Measurements from ENCODE around the gene C12orf76.
"Not testable (repeated sequence)": the region's sequence is repeated elsewhere in the genome, so short reads cannot be mapped to it uniquely, and the experiment has no call there.

The C12orf76 gene

DNA sequence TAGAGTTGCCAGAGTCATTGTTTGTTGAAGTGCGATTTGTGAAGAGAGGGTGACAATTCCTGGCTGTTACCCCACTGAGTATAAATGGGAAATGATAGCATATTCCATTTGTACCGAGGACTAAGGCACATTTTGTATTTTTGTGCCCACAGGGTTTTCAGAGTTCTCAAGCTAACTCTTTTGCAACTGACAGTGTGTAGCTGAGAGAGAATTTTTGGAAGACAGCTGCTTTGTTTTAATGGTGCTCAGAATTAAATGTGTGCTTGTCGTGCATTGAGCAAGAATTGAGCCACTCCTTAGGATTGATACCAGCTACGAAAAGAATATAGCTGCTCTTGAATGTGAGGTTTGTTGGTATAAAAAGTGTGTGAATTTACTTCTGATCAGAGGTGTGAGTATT lies 27.4 kb downstream of the C12orf76 start:
- no peak for DNase-seq

DNA sequence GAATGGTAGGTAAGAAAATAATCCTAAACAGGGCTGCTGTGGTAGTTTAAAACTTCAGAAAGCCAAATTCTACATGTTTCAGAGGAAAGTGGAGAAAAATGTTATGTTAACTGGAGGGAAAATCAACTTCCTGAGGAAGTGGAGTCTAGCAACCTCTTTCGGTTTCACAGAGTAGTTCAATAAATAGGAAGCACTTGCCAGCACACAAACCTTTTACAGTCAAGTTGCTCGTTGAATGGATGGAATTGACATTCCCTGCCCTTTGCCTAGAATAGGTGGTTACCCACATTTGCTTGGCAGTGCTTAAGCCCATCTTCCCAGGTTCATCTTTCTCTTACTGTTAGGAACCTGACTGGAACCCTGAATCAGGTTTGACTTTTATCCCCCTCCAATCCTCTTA lies 33.2 kb downstream of the C12orf76 start:
- no peak for DNase-seq

DNA sequence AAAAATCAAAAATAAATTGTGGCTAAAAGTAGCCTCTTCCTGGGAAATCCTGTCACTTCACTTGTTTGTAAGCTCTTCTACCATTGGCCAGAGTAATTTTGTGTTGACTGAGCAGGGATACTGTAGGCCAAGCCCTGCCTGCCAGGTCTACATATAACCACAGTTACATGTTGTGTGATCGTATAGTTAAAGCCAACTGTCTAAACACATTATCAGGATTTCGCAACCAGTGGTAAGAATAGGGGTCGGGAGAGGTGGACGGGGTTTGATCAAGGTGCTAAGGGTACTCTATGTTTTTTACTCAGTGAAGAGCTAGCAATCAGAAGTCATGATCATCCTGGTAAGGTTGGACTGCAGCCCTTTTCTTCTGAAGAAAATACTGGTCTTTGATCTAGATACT lies 35.7 kb downstream of the C12orf76 start:
- no peak for DNase-seq

GRCh38 chr12:110012137-110012536 lies 36.2 kb downstream of the C12orf76 start:
- DNase-seq, result no peak

GRCh38 chr12:110010853-110011723 lies 37.2 kb downstream of the C12orf76 start:
- DNase-seq, result no peak

DNA sequence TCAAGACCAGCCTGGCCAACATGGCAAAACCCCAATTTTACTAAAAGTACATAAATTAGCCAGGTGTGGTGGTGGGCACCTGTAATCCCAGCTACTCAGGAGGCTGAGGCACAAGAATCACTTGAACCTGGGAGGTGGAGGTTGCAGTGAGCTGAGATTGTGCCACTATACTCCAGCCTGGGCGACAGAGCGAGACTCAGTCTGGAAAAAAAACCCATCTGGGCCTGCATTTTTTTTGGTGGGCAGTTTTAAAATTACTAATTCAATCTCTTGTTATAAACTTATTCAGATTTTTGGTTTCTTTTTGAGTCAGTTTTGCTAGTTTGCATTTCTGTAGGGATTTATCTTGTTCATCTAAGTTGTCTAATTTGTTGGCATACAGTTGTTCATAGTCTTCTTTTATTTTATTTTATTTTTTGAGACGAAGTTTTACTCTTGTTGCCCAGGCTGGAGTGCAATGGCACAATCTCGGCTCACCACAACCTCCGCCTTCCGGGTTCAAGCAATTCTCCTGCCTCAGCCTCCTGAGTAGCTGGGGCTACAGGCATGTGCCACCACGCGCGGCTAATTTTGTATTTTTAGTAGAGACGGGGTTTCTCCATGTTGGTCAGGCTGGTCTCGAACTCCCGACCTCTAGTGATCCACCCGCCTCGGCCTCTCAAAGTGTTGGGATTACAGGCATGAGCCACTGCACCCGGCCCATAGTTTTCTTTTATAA lies 39.5 kb downstream of the C12orf76 start:
- not testable (repeated sequence) for DNase-seq

- DNase-seq, result no peak
Measured at GRCh38 chr12:110007881-110008280, 40.4 kb downstream of the C12orf76 start.

GRCh38 chr12:110006115-110006514 lies 42.2 kb downstream of the C12orf76 start:
- no peak for DNase-seq

DNA sequence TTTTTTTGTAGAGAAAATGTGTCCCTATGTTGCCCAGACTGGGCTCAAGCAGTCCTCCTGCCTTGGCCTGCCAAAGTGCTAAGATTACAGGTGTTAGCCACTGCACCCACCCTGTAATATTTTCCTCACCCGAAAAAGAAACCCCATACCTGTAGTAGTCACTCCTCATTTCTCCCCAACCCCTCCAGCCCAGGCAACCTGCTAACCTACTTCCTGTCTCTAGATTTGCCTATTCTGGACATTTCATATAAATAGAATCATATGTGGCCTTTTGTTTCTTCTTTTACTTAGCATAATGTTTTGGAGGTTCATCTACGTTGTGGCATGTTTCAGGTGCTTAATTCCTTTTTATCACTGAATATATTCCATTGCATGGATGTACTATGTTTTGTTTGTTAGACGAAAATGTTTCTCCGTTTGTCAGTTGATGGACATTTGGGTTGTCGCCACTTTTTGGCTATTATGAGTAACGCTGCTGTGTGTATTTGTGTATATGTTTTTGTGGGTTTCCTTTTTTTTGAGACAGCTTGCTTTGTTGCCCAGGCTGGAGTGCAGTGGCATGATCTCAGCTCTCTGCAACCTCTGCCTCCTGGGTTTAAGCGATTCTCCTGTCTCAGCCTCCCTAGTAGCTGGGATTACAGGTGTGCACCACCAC lies 42.9 kb downstream of the C12orf76 start:
- DNase-seq, result no peak

DNA sequence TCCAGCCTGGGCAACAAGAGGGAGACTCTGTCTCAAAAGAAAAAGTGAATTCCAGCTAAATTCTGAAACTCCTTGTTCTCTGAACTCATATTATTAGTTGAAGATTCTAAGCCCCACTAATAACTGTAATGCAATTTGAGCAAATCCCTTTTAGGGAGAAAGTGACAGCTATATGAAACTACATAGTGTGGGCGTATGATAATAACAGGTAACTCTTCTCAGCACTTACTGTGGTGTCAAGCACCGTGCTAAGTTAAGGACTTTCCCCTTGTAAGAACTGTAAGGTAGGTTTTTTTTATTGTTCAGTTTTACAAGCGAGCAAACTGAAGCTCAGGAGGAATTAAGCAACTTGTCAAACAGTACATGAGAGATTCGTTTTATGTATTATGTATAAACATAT lies 43.7 kb downstream of the C12orf76 start:
- no peak for DNase-seq

DNA sequence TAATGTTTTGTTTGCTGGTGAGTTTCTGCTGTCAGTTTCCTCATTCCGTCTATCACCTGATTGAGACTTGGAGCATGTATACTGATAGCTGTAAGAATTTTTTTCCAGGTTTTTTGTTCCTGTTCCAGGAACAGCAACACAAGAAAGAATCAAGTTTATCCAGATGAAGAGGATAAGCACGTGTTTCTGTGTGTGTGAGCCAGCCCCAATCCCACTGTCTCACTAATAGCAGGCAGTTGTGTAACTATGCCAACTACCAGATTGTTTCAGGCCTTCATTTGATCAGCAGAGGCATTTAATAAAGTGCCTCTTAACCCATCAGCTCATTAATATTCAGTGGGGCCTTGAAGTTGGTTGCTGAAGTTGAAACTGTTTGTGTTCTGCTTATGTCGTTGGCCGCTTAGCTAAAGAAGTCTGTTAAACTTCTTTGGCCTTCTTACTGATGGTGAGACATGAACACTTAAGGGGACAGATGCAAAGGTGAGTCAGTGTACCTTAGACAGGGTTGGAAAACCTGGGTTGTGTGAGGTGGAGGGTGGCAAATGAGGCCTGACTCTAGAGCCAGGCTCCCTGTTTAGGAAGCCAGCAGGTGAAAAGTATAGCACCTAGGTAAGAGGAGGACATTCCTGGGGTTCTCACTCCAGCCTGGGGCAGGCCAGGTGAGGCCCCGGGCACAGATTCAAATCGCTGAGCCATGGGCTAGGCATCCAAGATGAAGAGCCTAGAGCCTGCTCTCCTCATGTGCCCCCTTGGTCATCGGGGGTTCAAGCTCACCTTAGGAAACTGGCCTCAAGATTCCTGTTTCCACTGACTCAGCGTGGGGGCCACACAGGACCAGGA lies 45.4 kb downstream of the C12orf76 start:
- DNase-seq, result no peak

DNA sequence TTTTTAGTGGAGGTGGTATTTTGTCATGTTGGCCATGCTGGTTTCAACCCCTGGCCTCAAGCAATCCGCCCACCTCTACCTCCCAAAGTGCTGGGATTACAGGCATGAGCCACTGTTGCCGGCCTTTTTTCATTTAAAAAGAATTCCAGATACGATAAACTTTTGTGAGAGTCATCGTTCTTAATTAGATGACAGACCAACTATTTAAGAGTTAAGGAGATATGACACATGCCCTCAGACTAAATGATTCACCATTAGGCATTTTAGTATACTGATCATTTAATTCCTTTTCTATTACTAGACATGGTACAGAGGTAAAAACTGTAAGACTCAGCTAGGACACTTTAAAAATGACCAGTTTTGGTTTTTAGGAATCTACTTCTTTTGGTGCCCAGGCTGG lies 46.7 kb downstream of the C12orf76 start:
- DNase-seq, result no peak

- DNase-seq, result peak; percentile 60
Measured at GRCh38 chr12:109999983-110000505, 48.3 kb downstream of the C12orf76 start.

DNA sequence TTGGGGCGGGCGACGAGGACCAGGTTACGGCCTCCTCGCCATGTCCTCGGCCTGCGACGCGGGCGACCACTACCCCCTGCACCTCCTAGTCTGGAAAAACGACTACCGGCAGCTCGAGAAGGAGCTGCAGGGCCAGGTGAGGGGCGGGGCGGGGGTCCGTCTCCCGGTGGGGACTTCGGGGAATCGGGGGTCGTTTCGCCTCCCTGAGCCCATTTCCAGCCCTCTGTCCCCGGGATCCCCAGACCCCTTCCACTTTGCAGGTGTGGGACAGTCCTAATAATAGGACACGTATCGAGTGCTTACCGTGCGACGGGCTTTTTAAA lies 48.7 kb downstream of the C12orf76 start:
- no peak for DNase-seq

GRCh38 chr12:109998904-109999648 lies 49.2 kb downstream of the C12orf76 start, which contains the start of gene ANKRD13A:
TSS of gene ANKRD13A (plus strand) at chr12:109999430. CDS start at chr12:109999689, 259 bp downstream.
- DNase-seq, result peak; percentile 98

- peak; percentile 42 for DNase-seq
Measured at GRCh38 chr12:109998241-109998903, 50.0 kb downstream of the C12orf76 start.

DNA sequence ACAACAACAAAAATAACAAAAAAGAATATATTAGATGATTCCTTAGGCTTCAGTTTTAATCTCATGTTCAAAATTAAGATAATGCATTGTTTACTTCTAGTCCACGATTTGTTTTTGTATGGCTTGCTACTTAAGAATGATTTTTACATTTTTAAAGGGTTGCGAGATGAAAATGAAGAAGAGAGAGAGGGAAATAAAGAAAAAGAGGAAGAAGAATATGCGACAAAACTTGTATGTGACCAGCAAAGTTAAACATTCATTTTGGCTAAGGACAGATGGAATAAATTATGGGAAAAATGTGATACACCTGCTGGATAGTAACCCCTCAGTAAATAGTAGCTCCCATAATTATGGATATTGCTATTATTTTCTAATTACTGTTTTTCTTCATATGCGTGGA lies 50.9 kb downstream of the C12orf76 start:
- DNase-seq, result no peak

GRCh38 chr12:109996483-109996853 lies 51.9 kb downstream of the C12orf76 start:
- DNase-seq, result no peak

GRCh38 chr12:109995686-109996482 lies 52.4 kb downstream of the C12orf76 start, which contains the start of gene GIT2:
TSS of gene GIT2 (minus strand) at chr12:109996368. CDS start at chr12:109996224, 144 bp downstream.
- peak; percentile 99 for DNase-seq

DNA sequence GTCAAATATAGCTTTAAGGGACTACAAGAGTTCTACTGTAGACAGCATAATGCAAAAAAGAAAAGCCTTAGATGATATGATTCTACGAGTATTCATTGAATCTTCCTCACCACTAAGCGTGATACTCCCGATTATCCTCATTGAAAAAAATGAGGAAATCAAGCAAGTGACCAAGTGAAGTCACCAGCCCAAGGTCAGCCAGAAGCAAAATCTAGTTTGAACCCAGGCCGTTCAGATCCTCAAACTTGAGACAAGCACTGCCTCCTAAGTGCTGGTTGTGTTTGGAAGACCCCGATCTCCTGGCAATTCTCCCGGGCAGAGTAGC lies 53.0 kb downstream of the C12orf76 start:
- DNase-seq, result no peak

All from DMS53 (cell line).